Activated CD8-positive, alpha-beta memory T cell treated with anti-CD3 and anti-CD28 coated beads, Interleukin-2, amount 50 U/mL, for 48 hours (primary cell): ENCODE measurements around the gene GNPDA1.

Experiments used
- DNase-seq: peaks from one replicate; pipeline ENCODE4 v3.0.0-alpha.2; 2020

Gene GNPDA1

GRCh38 chr5:141951332-141951781 is 61.5 kb downstream of the GNPDA1 start:
- DNase-seq = peak; percentile 71
